Measurements from ENCODE around the gene NLGN2. TPM values are rescaled to one million over a fixed set of nuclear protein-coding genes. Genes with fewer than 3 reads are reported as not detected.

Gene NLGN2
- total RNA-seq, 1 donor from 2014 or later: 90.8 TPM

DNA sequence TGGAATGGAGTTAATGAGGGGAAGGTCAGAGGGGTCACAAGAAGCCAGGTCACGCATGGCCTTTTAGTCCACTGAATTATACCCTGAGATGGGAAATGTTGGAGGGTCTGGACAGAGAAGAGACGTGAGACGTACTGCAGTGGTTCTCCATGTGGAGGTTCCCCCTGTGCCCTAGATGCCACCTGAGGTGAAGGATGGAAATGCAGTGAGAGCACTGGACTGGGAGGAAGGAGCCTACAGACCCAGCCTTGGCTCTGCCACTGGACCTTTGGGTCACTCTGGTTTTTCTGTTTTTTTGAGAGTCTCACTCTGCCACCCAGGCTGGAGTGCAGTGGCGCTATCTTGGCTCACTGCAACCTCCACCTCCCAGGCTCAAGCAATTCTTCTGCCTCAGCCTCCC, 11.5 kb upstream of the NLGN2 start:
- no peak overlapping the region for H3K4me3 Mint-ChIP-seq (ENCODE audit: unreplicated experiment)
- peak overlapping the region; percentile 39 for H3K27ac Mint-ChIP-seq (ENCODE audit: unreplicated experiment)
- peaks cover 11% of the 10 kb centered on the region for H3K9me3 Mint-ChIP-seq (ENCODE audit: unreplicated experiment)
- TF ChIP-seq, protein P1, sequence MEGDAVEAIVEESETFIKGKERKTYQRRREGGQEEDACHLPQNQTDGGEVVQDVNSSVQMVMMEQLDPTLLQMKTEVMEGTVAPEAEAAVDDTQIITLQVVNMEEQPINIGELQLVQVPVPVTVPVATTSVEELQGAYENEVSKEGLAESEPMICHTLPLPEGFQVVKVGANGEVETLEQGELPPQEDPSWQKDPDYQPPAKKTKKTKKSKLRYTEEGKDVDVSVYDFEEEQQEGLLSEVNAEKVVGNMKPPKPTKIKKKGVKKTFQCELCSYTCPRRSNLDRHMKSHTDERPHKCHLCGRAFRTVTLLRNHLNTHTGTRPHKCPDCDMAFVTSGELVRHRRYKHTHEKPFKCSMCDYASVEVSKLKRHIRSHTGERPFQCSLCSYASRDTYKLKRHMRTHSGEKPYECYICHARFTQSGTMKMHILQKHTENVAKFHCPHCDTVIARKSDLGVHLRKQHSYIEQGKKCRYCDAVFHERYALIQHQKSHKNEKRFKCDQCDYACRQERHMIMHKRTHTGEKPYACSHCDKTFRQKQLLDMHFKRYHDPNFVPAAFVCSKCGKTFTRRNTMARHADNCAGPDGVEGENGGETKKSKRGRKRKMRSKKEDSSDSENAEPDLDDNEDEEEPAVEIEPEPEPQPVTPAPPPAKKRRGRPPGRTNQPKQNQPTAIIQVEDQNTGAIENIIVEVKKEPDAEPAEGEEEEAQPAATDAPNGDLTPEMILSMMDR (IDR thresholded peaks at IDR 0.05; ENCODE audit: partially characterized antibody, unreplicated experiment): no peak
- no peak for DNase-seq
- peaks cover 6% of the 10 kb centered on the region for H3K4me1 Mint-ChIP-seq (ENCODE audit: low read depth, unreplicated experiment)
- H3K27me3 Mint-ChIP-seq (ENCODE audit: unreplicated experiment): peaks cover 12% of the 10 kb centered on the region
- H3K36me3 Mint-ChIP-seq (ENCODE audit: unreplicated experiment): no peaks in the 10 kb centered on the region

DNA sequence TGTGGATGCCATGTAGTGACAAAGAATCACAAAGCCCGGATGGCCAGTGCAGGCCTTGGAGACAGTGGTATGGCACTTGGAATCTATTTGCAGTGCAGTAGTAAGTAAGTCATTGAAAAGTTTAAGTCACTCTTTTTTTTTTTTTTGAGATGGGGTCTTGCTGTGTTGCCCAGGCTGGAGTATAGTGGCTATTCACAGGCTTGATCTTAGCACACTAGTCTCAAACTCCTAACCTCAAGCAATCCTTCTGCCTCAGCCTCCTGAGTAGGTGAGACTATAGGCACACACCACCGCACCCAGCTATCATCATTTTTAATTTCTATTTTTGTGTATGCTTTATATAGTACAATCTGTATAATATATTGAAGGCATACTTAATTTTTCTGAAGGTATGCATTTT, 9.0 kb upstream of the NLGN2 start:
- Mint-ChIP-seq H3K4me1 (ENCODE audit: low read depth, unreplicated experiment) (peaks cover 3% of the 10 kb centered on the region), H3K36me3 (ENCODE audit: unreplicated experiment) (no peaks in the 10 kb centered on the region), H3K27me3 (ENCODE audit: unreplicated experiment) (peaks cover 4% of the 10 kb centered on the region), H3K9me3 (ENCODE audit: unreplicated experiment) (peaks cover 11% of the 10 kb centered on the region), H3K27ac (ENCODE audit: unreplicated experiment) (no peak overlapping the region), H3K4me3 (ENCODE audit: unreplicated experiment) (no peak overlapping the region)
- DNase-seq: no peak
- TF ChIP-seq, protein P1 (IDR thresholded peaks at IDR 0.05; ENCODE audit: partially characterized antibody, unreplicated experiment): no peak

DNA sequence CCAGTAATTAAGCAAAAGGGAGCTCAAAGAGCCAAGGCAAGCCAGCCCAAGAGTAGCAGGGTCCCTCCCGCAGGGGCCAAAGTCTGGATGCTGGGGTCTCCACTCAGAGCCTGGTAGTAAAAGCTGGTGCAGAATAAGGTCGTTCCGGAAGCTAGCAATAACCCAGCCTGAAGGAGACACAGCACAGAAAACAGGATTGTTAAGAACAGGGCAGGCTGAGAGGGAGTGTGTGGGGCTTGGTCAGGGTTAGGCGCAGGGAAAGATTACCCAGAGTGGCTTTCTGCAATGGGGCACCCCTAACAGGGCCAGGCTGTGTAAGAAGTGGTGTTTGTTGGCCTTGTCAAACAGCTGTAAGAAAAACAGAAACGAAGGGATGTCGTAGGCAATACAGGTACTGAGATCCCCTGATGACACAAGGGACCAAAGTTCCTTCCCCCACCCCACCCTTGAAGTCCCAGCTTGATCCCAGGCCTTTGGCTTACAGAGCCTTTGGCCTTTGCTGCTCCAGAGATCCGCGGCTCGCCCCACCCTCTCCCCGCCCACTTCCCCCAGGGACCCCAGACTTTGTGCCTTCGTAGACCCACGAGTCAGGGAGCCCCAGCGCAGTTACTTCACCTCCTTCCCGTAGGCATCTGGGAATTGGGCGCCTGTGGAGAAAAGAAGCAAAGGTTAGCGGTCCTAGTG, 4.5 kb upstream of the NLGN2 start:
- peak; percentile 85 for DNase-seq
- H3K27ac Mint-ChIP-seq (ENCODE audit: unreplicated experiment): peak overlapping the region; percentile 92
- peaks cover 7% of the 10 kb centered on the region for H3K27me3 Mint-ChIP-seq (ENCODE audit: unreplicated experiment)
- TF ChIP-seq, protein P1 (IDR thresholded peaks at IDR 0.05; ENCODE audit: partially characterized antibody, unreplicated experiment): no peak
- H3K36me3 Mint-ChIP-seq (ENCODE audit: unreplicated experiment): no peaks in the 10 kb centered on the region
- peaks cover 10% of the 10 kb centered on the region for H3K9me3 Mint-ChIP-seq (ENCODE audit: unreplicated experiment)
- peaks cover 10% of the 10 kb centered on the region for H3K4me1 Mint-ChIP-seq (ENCODE audit: low read depth, unreplicated experiment)
- peak overlapping the region; percentile 85 for H3K4me3 Mint-ChIP-seq (ENCODE audit: unreplicated experiment)

DNA sequence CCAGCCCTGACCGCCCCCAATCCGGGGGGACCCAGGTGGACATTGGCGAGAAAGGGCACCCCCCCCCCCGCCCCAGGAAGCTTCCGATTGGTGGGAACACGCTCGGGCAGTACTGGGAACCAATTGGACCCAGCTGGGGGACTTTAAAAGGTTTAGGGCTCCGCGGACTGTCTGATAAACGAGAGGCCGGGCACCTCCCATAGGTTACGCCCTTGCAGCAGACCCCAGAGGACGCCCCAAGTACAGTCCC, 4.0 kb upstream of the NLGN2 start:
- H3K4me1 Mint-ChIP-seq (ENCODE audit: low read depth, unreplicated experiment): peaks cover 10% of the 10 kb centered on the region
- H3K27me3 Mint-ChIP-seq (ENCODE audit: unreplicated experiment): peaks cover 7% of the 10 kb centered on the region
- no peaks in the 10 kb centered on the region for H3K36me3 Mint-ChIP-seq (ENCODE audit: unreplicated experiment)
- H3K27ac Mint-ChIP-seq (ENCODE audit: unreplicated experiment): peak overlapping the region; percentile 92
- DNase-seq: no peak
- peaks cover 10% of the 10 kb centered on the region for H3K9me3 Mint-ChIP-seq (ENCODE audit: unreplicated experiment)
- H3K4me3 Mint-ChIP-seq (ENCODE audit: unreplicated experiment): peak overlapping the region; percentile 85
- TF ChIP-seq, protein P1 (IDR thresholded peaks at IDR 0.05; ENCODE audit: partially characterized antibody, unreplicated experiment): no peak

DNA sequence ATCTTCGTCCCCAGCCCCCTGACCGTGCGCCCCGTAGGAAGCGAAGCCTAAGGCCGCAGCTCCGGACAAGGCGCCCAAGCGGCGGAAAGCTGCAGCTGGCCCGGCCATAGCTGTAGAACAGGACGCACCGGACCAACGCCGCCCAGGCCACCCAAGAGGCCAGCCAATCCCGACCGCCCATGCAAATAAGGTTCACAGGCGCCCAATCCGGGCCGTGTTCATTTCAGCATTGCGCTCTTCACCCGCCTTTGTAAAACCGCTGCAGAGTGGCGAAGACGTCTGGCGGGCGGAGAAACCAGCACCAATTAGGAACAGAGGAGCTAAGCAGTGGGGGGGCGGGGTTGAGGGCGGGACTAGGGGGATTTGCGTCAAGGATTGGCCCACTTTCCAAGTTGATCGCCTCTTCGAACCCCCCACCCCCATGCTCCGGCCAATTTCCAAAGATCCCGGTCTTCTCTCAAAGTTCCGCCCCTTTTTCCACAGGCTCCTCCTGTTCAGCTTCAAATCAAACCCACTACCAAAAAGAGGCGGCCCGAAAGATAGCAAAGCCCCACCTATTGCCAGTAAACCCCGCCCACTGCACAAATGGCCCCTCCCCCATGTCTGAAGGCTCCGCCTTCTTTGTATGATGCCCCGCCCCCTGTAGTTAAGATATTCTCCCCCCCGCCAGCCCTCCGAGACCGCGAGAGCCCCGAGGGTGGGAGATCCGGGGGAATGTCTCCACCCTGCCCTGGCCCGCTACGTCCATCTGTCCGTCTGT, 3.5 kb upstream of the NLGN2 start, which contains the start of gene TMEM256:
TMEM256 (minus strand) TSS at position 121 of the 760 bp plus-strand sequence; CDS start at position 108, 13 bp downstream.
- DNase-seq: peak; percentile 96
- Mint-ChIP-seq H3K36me3 (ENCODE audit: unreplicated experiment) (peaks cover 3% of the 10 kb centered on the region), H3K4me1 (ENCODE audit: low read depth, unreplicated experiment) (peaks cover 10% of the 10 kb centered on the region), H3K9me3 (ENCODE audit: unreplicated experiment) (peaks cover 10% of the 10 kb centered on the region), H3K27ac (ENCODE audit: unreplicated experiment) (peak within 1 kb of the TSS; percentile 92), H3K4me3 (ENCODE audit: unreplicated experiment) (peak within 1 kb of the TSS; percentile 85), H3K27me3 (ENCODE audit: unreplicated experiment) (peaks cover 10% of the 10 kb centered on the region)
- TF ChIP-seq, protein P1 (IDR thresholded peaks at IDR 0.05; ENCODE audit: partially characterized antibody, unreplicated experiment): no peak
